Parathyroid adenoma (tissue), 2 donors: Measurements from ENCODE around the gene TOMM6.

Source experiments
- H2AFZ ChIP-seq: fragments of 300-600 bp; sonication (generic); one replicate; pipeline ENCODE4 v1.7.0; 2017; ENCODE audit warnings: antibody characterized with exemption, mild to moderate bottlenecking
- H3K27ac ChIP-seq: fragments of 300-600 bp; sonication (generic); one replicate; pipeline ENCODE4 v1.7.0; 2017
- H3K27me3 ChIP-seq: fragments of 300-600 bp; sonication (generic); one replicate; pipeline ENCODE4 v1.7.0; 2017; ENCODE audit warnings: low read length; ENCODE audit not compliant: control insufficient read depth, insufficient read depth
- H3K36me3 ChIP-seq: fragments of 300-600 bp; sonication (generic); one replicate; pipeline ENCODE4 v1.7.0; 2017; ENCODE audit warnings: low read length; ENCODE audit not compliant: control insufficient read depth, insufficient read depth
- H3K4me1 ChIP-seq: fragments of 300-600 bp; sonication (generic); one replicate; pipeline ENCODE4 v1.7.0; 2017; ENCODE audit warnings: control low read depth
- H3K4me2 ChIP-seq: fragments of 300-600 bp; sonication (generic); one replicate; pipeline ENCODE4 v1.7.0; 2017; ENCODE audit warnings: low read length
- H3K4me3 ChIP-seq: fragments of 300-600 bp; sonication (generic); one replicate; pipeline ENCODE4 v1.7.0; 2017; ENCODE audit warnings: low read depth, low read length
- H3K79me2 ChIP-seq: fragments of 300-600 bp; sonication (generic); one replicate; pipeline ENCODE4 v1.7.0; 2017; ENCODE audit warnings: control low read depth
- H3K9ac ChIP-seq: fragments of 300-600 bp; sonication (generic); one replicate; pipeline ENCODE4 v1.7.0; 2017; ENCODE audit warnings: mild to moderate bottlenecking
- H3K9me3 ChIP-seq: fragments of 300-600 bp; sonication (generic); one replicate; pipeline ENCODE4 v1.7.0; 2017; ENCODE audit warnings: low read length; ENCODE audit not compliant: control insufficient read depth
- CTCF ChIP-seq: fragments of 300-600 bp; sonication (generic); IDR thresholded peaks from one replicate; pipeline ENCODE4 v1.7.0; 2017; ENCODE audit warnings: antibody characterized with exemption, mild to moderate bottlenecking
- donor health status: primary hyperparathyroidism.

Gene TOMM6

GRCh38 chr6:41836660-41837052, 49.2 kb downstream of the TOMM6 start:
- Histone ChIP-seq H3K36me3 (no peaks in the 10 kb centered on the region), H3K4me1 (no peaks in the 10 kb centered on the region), H3K9me3 (no peaks in the 10 kb centered on the region), H3K27me3 (no peaks in the 10 kb centered on the region), H3K79me2 (peaks cover 11% of the 10 kb centered on the region), H3K9ac (no peak overlapping the region), H2AFZ (no peak overlapping the region), H3K4me2 (no peak overlapping the region), H3K27ac (no peak overlapping the region), H3K4me3 (no peak overlapping the region)
- TF ChIP-seq CTCF, result no peak
